Naive thymus-derived CD4-positive, alpha-beta T cell (primary cell): Measurements from ENCODE around the gene GSG1. TPM values are rescaled to one million over a fixed set of nuclear protein-coding genes. Genes with fewer than 3 reads are reported as not detected.
A peak's percentile ranks its signal among the peaks of the same experiment; 100 is the strongest.

Experiments used
- ATAC-seq: fragments of 150-1000 bp; cut with Tn5 transposase; 2 replicates; pipeline ENCODE4 v1.10.0; 2021; ENCODE audit warnings: mild to moderate bottlenecking, moderate library complexity
- CTCF ChIA-PET: fragments of 350-600 bp; sonication (Branson Sonifier 250); formaldehyde crosslinking; loops from one replicate; lab custom pipeline; 2021; ENCODE audit warnings: antibody characterized with exemption; lab: Charles Lee
- POLR2A ChIA-PET: fragments of 350-600 bp; sonication (Branson Sonifier 250); formaldehyde crosslinking; loops from one replicate; lab custom pipeline; 2021; ENCODE audit warnings: antibody characterized with exemption, inconsistent platforms; lab: Charles Lee
- DNase-seq, 9 donors: peaks; one replicate each; pipeline versions ENCODE4 v3.0.0 to v3.0.0-alpha.2; 2020 to 2022; ENCODE audit warnings: mixed read lengths in 1 of 9
- H3K27ac ChIP-seq: one replicate; pipeline ENCODE4 v1.7.0; 2013; ENCODE audit warnings: mild to moderate bottlenecking, low read depth, low read length, moderate library complexity
- H3K27me3 ChIP-seq, 2 donors: one replicate each; pipeline ENCODE4 v1.7.0; 2013; ENCODE audit warnings: low read length in 2 of 2, mild to moderate bottlenecking in 2 of 2, moderate library complexity in 2 of 2; ENCODE audit not compliant: control insufficient read depth in 2 of 2, insufficient read depth in 2 of 2
- H3K36me3 ChIP-seq, 3 experiments: 1 replicate in 2 of 3; 2 replicates in 1 of 3; pipeline ENCODE4 v1.7.0; 2013; ENCODE audit warnings: low read length in 3 of 3, mild to moderate bottlenecking in 3 of 3, moderate library complexity in 1 of 3; ENCODE audit not compliant: insufficient read depth in 3 of 3, control insufficient read depth in 2 of 3
- H3K4me1 ChIP-seq, 2 donors: one replicate each; pipeline ENCODE4 v1.7.0; 2013; ENCODE audit warnings: low read length in 2 of 2, mild to moderate bottlenecking in 2 of 2, moderate library complexity in 1 of 2; ENCODE audit not compliant: control insufficient read depth in 2 of 2, insufficient read depth in 2 of 2
- H3K4me3 ChIP-seq: 2 replicates; pipeline ENCODE4 v1.7.0; 2013; ENCODE audit warnings: mild to moderate bottlenecking, low read length
- H3K9me3 ChIP-seq, 3 experiments: 1 replicate in 2 of 3; 2 replicates in 1 of 3; pipeline ENCODE4 v1.7.0; 2013; ENCODE audit warnings: low read length in 3 of 3; ENCODE audit not compliant: control insufficient read depth in 2 of 3
- H3K27ac Mint-ChIP-seq, 9 donors: one replicate each; pipeline ENCODE4 v1.8.0; 2020 to 2022; ENCODE audit warnings: mixed read lengths in 9 of 9, mild to moderate bottlenecking in 8 of 9, moderate library complexity in 5 of 9, inconsistent platforms in 2 of 9
- H3K27me3 Mint-ChIP-seq, 5 donors: one replicate each; pipeline ENCODE4 v1.8.0; 2021 to 2022; ENCODE audit warnings: mixed read lengths in 5 of 5, mild to moderate bottlenecking in 1 of 5
- H3K36me3 Mint-ChIP-seq, 5 donors: one replicate each; pipeline ENCODE4 v1.8.0; 2020 to 2022; ENCODE audit warnings: mixed read lengths in 5 of 5, mild to moderate bottlenecking in 3 of 5, inconsistent platforms in 1 of 5
- H3K4me1 Mint-ChIP-seq, 7 donors: one replicate each; pipeline ENCODE4 v1.8.0; 2020 to 2022; ENCODE audit warnings: mixed read lengths in 7 of 7, mild to moderate bottlenecking in 3 of 7, inconsistent platforms in 1 of 7
- H3K4me3 Mint-ChIP-seq, 10 donors: one replicate each; pipeline ENCODE4 v1.8.0; 2020 to 2022; ENCODE audit warnings: mild to moderate bottlenecking in 10 of 10, mixed read lengths in 10 of 10, moderate library complexity in 6 of 10, inconsistent platforms in 2 of 10
- H3K9me3 Mint-ChIP-seq, 11 donors: one replicate each; pipeline ENCODE4 v1.8.0; 2020 to 2022; ENCODE audit warnings: mixed read lengths in 11 of 11, mild to moderate bottlenecking in 4 of 11, inconsistent platforms in 1 of 11, moderate library complexity in 1 of 11
- intact Hi-C, 2 donors: fragments of 100-400 bp; cut with micrococcal nuclease; formaldehyde crosslinking; loops; one replicate each; pipeline ENCODE4 v1.15.1; 2023
- polyA plus RNA-seq, 2 donors: library from polyadenylated mRNA; unstranded; fragments of 300-500 nt; fragmentation: Illumina TruSeq; gene quantifications; one replicate each; pipeline ENCODE4 v1.2.3, GENCODE V29; 2021
- total RNA-seq, 6 experiments: library from RNA in 5 of 6; stranded (reverse) in 5 of 6; gene quantifications; 1 replicate in 5 of 6; 2 replicates in 1 of 6; pipeline ENCODE4 v1.2.3 and lab custom pipeline; 2021 to 2026

GSG1 gene
- total and polyA plus RNA-seq, 7 experiments from 2014 or later: not detected

DNA sequence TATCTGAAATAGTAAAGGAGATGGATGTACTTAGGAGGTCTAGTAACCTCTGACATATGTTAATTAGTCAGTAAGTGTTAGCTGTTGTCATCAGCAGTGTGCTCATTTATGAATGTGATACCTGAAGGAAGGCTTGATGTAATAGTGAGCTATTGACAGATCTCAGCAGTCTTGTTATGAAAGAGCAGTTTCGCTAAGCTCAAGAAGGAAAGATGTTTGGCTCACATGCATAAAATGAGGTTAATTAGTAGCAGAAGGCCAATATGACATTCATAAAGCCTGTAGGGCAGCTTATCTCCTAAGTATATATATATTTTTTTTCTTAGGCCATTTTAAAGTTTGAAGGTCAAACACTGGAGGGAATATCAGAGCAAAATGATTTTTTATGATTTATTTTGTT is 56.5 kb downstream of the GSG1 start:
- peaks cover 5 to 21% (median 14%) of the 10 kb centered on the region in 7 donors for H3K4me1 Mint-ChIP-seq
- Histone ChIP-seq H3K27ac (no peak overlapping the region), H3K4me3 (no peak overlapping the region), H3K27me3 (no peaks in the 10 kb centered on the region), H3K9me3 (no peaks in the 10 kb centered on the region), H3K36me3 (peaks cover 0 to 7% (median 0%) of the 10 kb centered on the region in 3 experiments), H3K4me1 (peaks cover 0 to 5% of the 10 kb centered on the region in 2 donors)
- peaks cover 0 to 4% (median 0%) of the 10 kb centered on the region in 5 donors for H3K36me3 Mint-ChIP-seq
- H3K4me3 Mint-ChIP-seq: no peak overlapping the region
- no peak overlapping the region for H3K27ac Mint-ChIP-seq
- DNase-seq (no peak), ATAC-seq (no peak)
- CTCF ChIA-PET: no interaction called here
- H3K9me3 Mint-ChIP-seq: no peaks in the 10 kb centered on the region
- H3K27me3 Mint-ChIP-seq: peaks cover 0 to 15% (median 5%) of the 10 kb centered on the region in 5 donors
- POLR2A ChIA-PET: no interaction called here
- intact Hi-C loops: no loop called here

DNA sequence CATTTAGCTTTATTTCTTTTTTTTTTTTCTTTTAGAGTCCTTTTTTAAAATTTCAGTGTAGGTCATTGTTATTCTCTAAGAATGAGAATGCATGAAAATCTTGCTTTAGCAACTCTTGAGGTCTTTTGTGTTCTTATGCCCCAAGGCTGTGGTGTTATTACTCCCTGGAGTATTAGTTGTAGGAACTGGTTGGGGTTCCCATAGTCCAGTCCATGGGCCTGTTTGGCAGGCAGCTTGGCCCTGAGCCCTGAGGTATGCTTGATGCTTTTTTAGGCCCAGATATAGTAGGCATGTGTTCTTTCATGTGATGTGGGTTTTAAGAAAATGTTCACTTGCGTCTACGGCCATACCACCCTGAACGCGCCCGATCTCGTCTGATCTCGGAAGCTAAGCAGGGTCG is 57.7 kb downstream of the GSG1 start:
- H3K27me3 Mint-ChIP-seq: peaks cover 0 to 24% (median 5%) of the 10 kb centered on the region in 5 donors
- peaks cover 0 to 4% (median 0%) of the 10 kb centered on the region in 5 donors for H3K36me3 Mint-ChIP-seq
- Histone ChIP-seq H3K27ac (no peak overlapping the region), H3K9me3 (no peaks in the 10 kb centered on the region), H3K36me3 (peaks cover 0 to 7% (median 0%) of the 10 kb centered on the region in 3 experiments), H3K27me3 (no peaks in the 10 kb centered on the region), H3K4me3 (no peak overlapping the region), H3K4me1 (peaks cover 0 to 5% of the 10 kb centered on the region in 2 donors)
- H3K4me1 Mint-ChIP-seq: peaks cover 5 to 20% (median 14%) of the 10 kb centered on the region in 7 donors
- POLR2A ChIA-PET: interaction anchor here (0.8 kb wide), 1 partner anchor 696 kb away, joined by 4 read pairs; the partner anchor contains the start of gene MANSC1
- DNase-seq: no peak
- intact Hi-C loops: loop anchor here (2.0 kb wide), 2 partner anchors 55 to 129 kb away; no protein-coding TSS in a partner anchor
- CTCF ChIA-PET: no interaction called here
- H3K27ac Mint-ChIP-seq: no peak overlapping the region
- no peak for ATAC-seq
- H3K4me3 Mint-ChIP-seq: peak overlapping the region in 8 of 10 donors; percentile 42 to 91 (median 86)
- H3K9me3 Mint-ChIP-seq: no peaks in the 10 kb centered on the region

DNA sequence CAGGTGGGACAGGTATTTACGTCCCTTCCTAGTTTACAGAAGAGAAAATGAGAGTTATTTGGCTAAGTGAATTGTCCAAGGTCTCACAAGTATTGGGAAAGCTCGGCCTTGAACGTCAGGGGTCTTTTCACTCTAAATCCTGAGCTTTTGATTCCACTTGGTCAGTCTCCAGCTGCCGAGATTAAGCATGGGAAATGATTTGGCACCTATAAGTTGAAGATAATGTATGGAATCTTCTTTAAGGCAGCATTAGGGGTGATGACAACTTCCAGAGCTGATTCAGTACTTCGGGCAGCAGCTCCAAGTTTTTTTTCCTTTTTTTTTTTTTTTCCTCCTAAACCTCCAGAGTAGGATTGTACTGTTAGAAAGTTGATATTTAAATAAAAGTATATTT is 58.6 kb downstream of the GSG1 start:
- H3K27me3 ChIP-seq: no peaks in the 10 kb centered on the region
- intact Hi-C loops: loop anchor here (1.0 to 2.0 kb wide), 5 partner anchors 45 to 167 kb away; partner anchors contain the start of gene HEBP1 (in 2 of the 2)
- Mint-ChIP-seq H3K4me3 (peak overlapping the region; percentile 76 to 91 (median 87)), H3K27ac (peak overlapping the region in 2 of 9 donors; percentile 31 to 34), H3K4me1 (peaks cover 5 to 20% (median 14%) of the 10 kb centered on the region in 7 donors), H3K27me3 (peaks cover 0 to 30% (median 5%) of the 10 kb centered on the region in 5 donors), H3K9me3 (no peaks in the 10 kb centered on the region), H3K36me3 (peaks cover 0 to 4% (median 0%) of the 10 kb centered on the region in 5 donors)
- H3K36me3 ChIP-seq: peaks cover 0 to 7% (median 0%) of the 10 kb centered on the region in 3 experiments
- peaks cover 0 to 5% of the 10 kb centered on the region in 2 donors for H3K4me1 ChIP-seq
- no peak for ATAC-seq
- CTCF ChIA-PET: interaction anchor here (0.5 to 0.8 kb wide), 2 partner anchors 14 to 167 kb away, joined by 3 to 6 read pairs; no protein-coding TSS in a partner anchor
- POLR2A ChIA-PET: interaction anchor here (0.7 kb wide), 1 partner anchor 333 kb away, joined by 4 read pairs; no protein-coding TSS in a partner anchor
- peak overlapping the region; percentile 89 for H3K4me3 ChIP-seq
- no peak for DNase-seq
- no peaks in the 10 kb centered on the region for H3K9me3 ChIP-seq
- peak overlapping the region; percentile 79 for H3K27ac ChIP-seq

DNA sequence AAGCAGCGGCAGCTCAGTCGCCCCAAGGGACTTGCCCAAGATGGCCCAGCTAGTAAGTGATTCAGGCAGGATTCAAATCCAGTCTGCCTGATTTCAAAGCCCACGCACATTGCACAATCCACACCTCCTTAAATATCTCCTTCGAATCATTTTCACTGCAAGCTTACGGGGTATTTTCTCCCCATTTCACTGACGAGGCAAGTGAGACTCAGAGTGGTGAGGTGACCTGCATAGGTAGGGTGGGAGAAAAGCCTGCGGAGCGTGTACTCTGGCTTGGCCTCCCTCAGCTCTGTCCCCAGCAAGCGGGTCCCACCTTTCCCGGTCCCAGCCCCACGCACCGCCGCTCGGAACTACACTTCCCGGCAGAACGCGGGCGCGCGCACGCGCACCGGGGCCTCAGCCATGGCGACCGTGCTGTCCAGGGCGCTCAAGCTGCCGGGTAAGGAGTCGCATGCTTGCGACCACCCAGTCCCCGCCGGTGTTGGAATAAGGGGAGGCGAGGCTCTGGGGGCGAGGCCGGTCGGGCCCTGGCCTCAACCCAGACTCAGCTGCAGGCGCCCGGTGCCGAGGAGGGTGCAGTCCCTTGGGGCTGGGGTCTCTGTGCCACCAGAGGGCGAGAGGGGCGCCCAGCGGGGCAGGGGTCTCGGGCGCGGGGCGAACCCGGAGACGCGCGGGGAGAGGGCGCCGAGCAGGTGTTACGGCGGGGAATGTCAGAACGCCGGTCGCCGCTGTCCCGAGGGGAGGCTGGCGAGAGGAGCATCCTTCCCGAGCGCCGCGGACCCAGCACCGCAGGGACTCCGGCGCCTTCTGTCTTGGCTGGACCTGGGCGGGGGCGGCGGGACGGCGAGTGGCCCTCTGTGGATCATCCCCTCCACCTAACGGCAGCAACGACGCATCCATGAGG is 59.2 kb downstream of the GSG1 start, which contains the start of gene FAM234B:
Gene FAM234B (plus strand): TSS at position 380 of the 904 bp plus-strand sequence. CDS start 23 bp downstream, at position 403.
- H3K4me1 Mint-ChIP-seq: peaks cover 5 to 20% (median 14%) of the 10 kb centered on the region in 7 donors
- intact Hi-C loops: loop anchor here (1.0 to 2.0 kb wide), 5 partner anchors 44 to 168 kb away; partner anchors contain the start of gene HEBP1 (in 2 of the 2)
- no peaks in the 10 kb centered on the region for H3K27me3 ChIP-seq
- peak within 1 kb of the TSS; percentile 79 for H3K27ac ChIP-seq
- H3K36me3 Mint-ChIP-seq: no peaks in the 10 kb centered on the region
- peak within 1 kb of the TSS; percentile 89 for H3K4me3 ChIP-seq
- H3K9me3 Mint-ChIP-seq: no peaks in the 10 kb centered on the region
- peaks cover 0 to 32% (median 5%) of the 10 kb centered on the region in 5 donors for H3K27me3 Mint-ChIP-seq
- peaks cover 0 to 7% (median 0%) of the 10 kb centered on the region in 3 experiments for H3K36me3 ChIP-seq
- H3K27ac Mint-ChIP-seq: peak within 1 kb of the TSS in 7 of 9 donors; percentile 31 to 79 (median 66)
- ATAC-seq (peak; percentile 95), DNase-seq (peak; percentile 41 to 77 (median 66))
- ChIA-PET POLR2A (interaction anchor here (1.4 kb wide), 1 partner anchor 9 kb away, joined by 4 read pairs; no protein-coding TSS in a partner anchor), CTCF (interaction anchor here (0.8 kb wide), 2 partner anchors 15 to 167 kb away, joined by 3 read pairs; no protein-coding TSS in a partner anchor)
- H3K4me3 Mint-ChIP-seq: peak within 1 kb of the TSS; percentile 76 to 91 (median 87)
- H3K4me1 ChIP-seq: peaks cover 0 to 5% of the 10 kb centered on the region in 2 donors
- no peaks in the 10 kb centered on the region for H3K9me3 ChIP-seq

GRCh38 chr12:13042666-13043230 is 60.7 kb downstream of the GSG1 start:
- POLR2A ChIA-PET: no interaction called here
- Mint-ChIP-seq H3K36me3 (no peaks in the 10 kb centered on the region), H3K4me1 (peaks cover 4 to 20% (median 14%) of the 10 kb centered on the region in 7 donors), H3K4me3 (peak overlapping the region in 7 of 10 donors; percentile 43 to 89 (median 86)), H3K9me3 (no peaks in the 10 kb centered on the region), H3K27me3 (peaks cover 0 to 38% (median 5%) of the 10 kb centered on the region in 5 donors), H3K27ac (no peak overlapping the region)
- DNase-seq: no peak
- no peaks in the 10 kb centered on the region for H3K9me3 ChIP-seq
- H3K4me3 ChIP-seq: no peak overlapping the region
- no peaks in the 10 kb centered on the region for H3K27me3 ChIP-seq
- CTCF ChIA-PET: no interaction called here
- ATAC-seq: no peak
- no peak overlapping the region for H3K27ac ChIP-seq
- peaks cover 0 to 7% (median 0%) of the 10 kb centered on the region in 3 experiments for H3K36me3 ChIP-seq
- intact Hi-C loops: no loop called here
- H3K4me1 ChIP-seq: peaks cover 0 to 5% of the 10 kb centered on the region in 2 donors

- Mint-ChIP-seq H3K27me3 (peaks cover 0 to 38% (median 5%) of the 10 kb centered on the region in 5 donors), H3K4me1 (peaks cover 4 to 19% (median 14%) of the 10 kb centered on the region in 7 donors), H3K4me3 (no peak overlapping the region), H3K9me3 (no peaks in the 10 kb centered on the region), H3K27ac (no peak overlapping the region), H3K36me3 (no peaks in the 10 kb centered on the region)
- H3K36me3 ChIP-seq: peaks cover 0 to 7% (median 0%) of the 10 kb centered on the region in 3 experiments
- no peak overlapping the region for H3K27ac ChIP-seq
- intact Hi-C loops: no loop called here
- peaks cover 0 to 5% of the 10 kb centered on the region in 2 donors for H3K4me1 ChIP-seq
- DNase-seq (peak in 1 of 9 donors; percentile 1), ATAC-seq (no peak)
- POLR2A ChIA-PET: interaction anchor here (1.0 kb wide), 1 partner anchor 10 kb away, joined by 3 read pairs; no protein-coding TSS in a partner anchor
- CTCF ChIA-PET: no interaction called here
- no peak overlapping the region for H3K4me3 ChIP-seq
- H3K9me3 ChIP-seq: no peaks in the 10 kb centered on the region
- no peaks in the 10 kb centered on the region for H3K27me3 ChIP-seq
Measured at GRCh38 chr12:13041224-13041623, 62.2 kb downstream of the GSG1 start.
